ENCODE results near the gene NADK2.
"Not testable (repeated sequence)": the region's sequence is repeated elsewhere in the genome, so short reads cannot be mapped to it uniquely, and the experiment has no call there.

The NADK2 gene

DNA sequence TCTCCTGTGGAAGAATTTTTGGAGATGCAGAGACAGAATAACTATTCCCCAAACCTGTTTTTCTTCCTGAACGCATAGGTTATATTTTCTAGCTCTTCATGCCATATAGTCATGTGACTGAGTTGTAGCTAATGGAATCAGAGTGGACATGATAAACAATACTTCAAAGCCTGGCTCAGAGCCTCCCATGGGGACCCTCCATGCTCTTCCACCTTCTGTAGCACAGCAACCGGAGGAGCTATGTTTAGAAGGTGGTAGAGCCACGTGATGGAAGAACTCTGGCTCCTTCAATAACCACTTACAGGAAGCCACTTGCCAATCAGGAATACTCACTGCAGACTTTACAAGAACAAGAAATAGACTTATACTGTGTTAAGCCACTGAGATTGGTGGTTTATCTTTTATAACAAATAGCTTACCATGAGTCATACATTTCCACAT is 39.2 kb downstream of the NADK2 start:
- DNase-seq (ENCODE audit: low read depth in 1 of 2, low spot score in 1 of 2) = no peak
- TF ChIP-seq, protein P1, sequence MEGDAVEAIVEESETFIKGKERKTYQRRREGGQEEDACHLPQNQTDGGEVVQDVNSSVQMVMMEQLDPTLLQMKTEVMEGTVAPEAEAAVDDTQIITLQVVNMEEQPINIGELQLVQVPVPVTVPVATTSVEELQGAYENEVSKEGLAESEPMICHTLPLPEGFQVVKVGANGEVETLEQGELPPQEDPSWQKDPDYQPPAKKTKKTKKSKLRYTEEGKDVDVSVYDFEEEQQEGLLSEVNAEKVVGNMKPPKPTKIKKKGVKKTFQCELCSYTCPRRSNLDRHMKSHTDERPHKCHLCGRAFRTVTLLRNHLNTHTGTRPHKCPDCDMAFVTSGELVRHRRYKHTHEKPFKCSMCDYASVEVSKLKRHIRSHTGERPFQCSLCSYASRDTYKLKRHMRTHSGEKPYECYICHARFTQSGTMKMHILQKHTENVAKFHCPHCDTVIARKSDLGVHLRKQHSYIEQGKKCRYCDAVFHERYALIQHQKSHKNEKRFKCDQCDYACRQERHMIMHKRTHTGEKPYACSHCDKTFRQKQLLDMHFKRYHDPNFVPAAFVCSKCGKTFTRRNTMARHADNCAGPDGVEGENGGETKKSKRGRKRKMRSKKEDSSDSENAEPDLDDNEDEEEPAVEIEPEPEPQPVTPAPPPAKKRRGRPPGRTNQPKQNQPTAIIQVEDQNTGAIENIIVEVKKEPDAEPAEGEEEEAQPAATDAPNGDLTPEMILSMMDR (IDR thresholded peaks at IDR 0.05; ENCODE audit: insufficient read depth, low read length) = no peak
- no peak for TF ChIP-seq POLR2AphosphoS5 (IDR thresholded peaks at IDR 0.05; ENCODE audit: low read depth)
- no peaks in the 10 kb centered on the region for H3K27me3 ChIP-seq (ENCODE audit: insufficient read depth, poor library complexity, severe bottlenecking)
- H3K4me3 ChIP-seq (replicated peaks; ENCODE audit: insufficient read depth, low read length) = no peak overlapping the region
- no peak overlapping the region for H3K27ac ChIP-seq (replicated peaks)

DNA sequence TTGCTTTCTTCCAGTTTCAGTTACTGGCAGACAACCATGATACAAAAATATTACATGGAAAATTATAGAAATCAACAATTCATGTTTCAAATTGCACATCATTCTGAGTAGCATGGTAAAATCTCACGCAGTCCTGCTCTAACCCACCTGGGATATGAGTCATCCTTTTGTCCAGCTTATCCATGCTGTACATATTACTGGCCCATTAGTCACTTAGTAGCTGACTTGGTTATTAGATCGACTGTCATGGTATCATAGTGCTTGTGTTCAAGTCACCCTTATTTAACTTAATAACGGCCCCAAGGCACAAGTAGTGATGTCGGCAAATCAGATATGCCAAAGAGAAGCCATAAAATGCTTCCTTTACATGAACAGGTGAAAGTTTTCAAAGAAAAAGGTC is 41.2 kb downstream of the NADK2 start:
- Histone ChIP-seq H3K4me3 (replicated peaks; ENCODE audit: insufficient read depth, low read length) (no peak overlapping the region), H3K27me3 (ENCODE audit: insufficient read depth, poor library complexity, severe bottlenecking) (no peaks in the 10 kb centered on the region), H3K27ac (replicated peaks) (no peak overlapping the region)
- DNase-seq (ENCODE audit: low read depth in 1 of 2, low spot score in 1 of 2) = no peak
- TF ChIP-seq GABPA (IDR thresholded peaks at IDR 0.05; ENCODE audit: low read depth) (no peak), SPI1 (IDR thresholded peaks at IDR 0.05; ENCODE audit: borderline replicate concordance, low read depth) (no peak), POLR2AphosphoS5 (IDR thresholded peaks at IDR 0.05; ENCODE audit: low read depth) (no peak)
- TF ChIP-seq, protein P2, sequence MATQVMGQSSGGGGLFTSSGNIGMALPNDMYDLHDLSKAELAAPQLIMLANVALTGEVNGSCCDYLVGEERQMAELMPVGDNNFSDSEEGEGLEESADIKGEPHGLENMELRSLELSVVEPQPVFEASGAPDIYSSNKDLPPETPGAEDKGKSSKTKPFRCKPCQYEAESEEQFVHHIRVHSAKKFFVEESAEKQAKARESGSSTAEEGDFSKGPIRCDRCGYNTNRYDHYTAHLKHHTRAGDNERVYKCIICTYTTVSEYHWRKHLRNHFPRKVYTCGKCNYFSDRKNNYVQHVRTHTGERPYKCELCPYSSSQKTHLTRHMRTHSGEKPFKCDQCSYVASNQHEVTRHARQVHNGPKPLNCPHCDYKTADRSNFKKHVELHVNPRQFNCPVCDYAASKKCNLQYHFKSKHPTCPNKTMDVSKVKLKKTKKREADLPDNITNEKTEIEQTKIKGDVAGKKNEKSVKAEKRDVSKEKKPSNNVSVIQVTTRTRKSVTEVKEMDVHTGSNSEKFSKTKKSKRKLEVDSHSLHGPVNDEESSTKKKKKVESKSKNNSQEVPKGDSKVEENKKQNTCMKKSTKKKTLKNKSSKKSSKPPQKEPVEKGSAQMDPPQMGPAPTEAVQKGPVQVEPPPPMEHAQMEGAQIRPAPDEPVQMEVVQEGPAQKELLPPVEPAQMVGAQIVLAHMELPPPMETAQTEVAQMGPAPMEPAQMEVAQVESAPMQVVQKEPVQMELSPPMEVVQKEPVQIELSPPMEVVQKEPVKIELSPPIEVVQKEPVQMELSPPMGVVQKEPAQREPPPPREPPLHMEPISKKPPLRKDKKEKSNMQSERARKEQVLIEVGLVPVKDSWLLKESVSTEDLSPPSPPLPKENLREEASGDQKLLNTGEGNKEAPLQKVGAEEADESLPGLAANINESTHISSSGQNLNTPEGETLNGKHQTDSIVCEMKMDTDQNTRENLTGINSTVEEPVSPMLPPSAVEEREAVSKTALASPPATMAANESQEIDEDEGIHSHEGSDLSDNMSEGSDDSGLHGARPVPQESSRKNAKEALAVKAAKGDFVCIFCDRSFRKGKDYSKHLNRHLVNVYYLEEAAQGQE (IDR thresholded peaks at IDR 0.05; ENCODE audit: insufficient replicate concordance, low read depth) = no peak
- TF ChIP-seq, protein P1 (IDR thresholded peaks at IDR 0.05; ENCODE audit: insufficient read depth, low read length) = no peak

DNA sequence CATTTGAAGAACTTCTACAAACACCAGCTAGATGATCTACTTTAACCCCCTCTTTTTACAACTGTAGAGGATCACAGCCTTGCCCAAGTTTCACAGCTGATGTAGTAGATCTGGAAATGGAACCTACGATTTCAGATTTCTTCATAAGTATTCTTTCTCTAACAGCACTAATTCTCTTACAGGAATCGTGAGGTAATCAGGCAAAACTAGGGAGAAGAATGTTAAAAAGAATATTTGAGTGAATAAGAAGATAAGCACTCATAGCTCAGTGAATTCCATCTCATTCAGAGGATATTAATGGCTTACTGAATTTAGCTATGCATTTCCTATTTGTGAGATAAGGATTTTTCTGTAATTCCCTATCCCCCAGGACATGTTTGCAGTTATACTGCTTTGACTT is 42.1 kb downstream of the NADK2 start:
- DNase-seq (ENCODE audit: low read depth in 1 of 2, low spot score in 1 of 2) = no peak

DNA sequence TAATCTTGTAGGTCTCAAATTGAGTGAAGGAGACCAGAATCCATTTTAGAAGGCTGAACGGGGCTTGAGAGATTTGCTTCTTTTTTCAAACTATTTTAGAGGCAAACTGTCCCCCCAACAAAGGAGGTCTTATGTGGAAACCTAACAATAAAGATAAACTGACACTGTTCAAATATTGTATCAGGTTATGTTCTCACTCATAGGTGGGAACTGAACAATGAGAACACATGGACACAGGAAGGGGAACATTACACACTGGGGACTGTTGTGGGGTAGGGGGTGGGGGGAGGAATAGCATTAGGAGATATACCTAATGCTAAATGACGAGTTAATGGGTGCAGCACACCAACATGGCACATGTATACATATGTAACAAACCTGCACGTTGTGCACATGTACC is 42.9 kb downstream of the NADK2 start:
- H3K4me3 ChIP-seq (replicated peaks; ENCODE audit: insufficient read depth, low read length); H3K27me3 ChIP-seq (ENCODE audit: insufficient read depth, poor library complexity, severe bottlenecking); DNase-seq (ENCODE audit: low read depth in 1 of 2, low spot score in 1 of 2); H3K27ac ChIP-seq (replicated peaks): not testable (repeated sequence)

More for the DNA sequence above, 42.1 kb downstream of the NADK2 start:
- Histone ChIP-seq H3K27me3 (ENCODE audit: insufficient read depth, poor library complexity, severe bottlenecking) (no peaks in the 10 kb centered on the region), H3K4me3 (replicated peaks; ENCODE audit: insufficient read depth, low read length) (no peak overlapping the region), H3K27ac (replicated peaks) (no peak overlapping the region)
- TF ChIP-seq, protein P2 (IDR thresholded peaks at IDR 0.05; ENCODE audit: insufficient replicate concordance, low read depth) = no peak
- no peak for TF ChIP-seq SPI1 (IDR thresholded peaks at IDR 0.05; ENCODE audit: borderline replicate concordance, low read depth)
- TF ChIP-seq, protein P1 (IDR thresholded peaks at IDR 0.05; ENCODE audit: insufficient read depth, low read length) = no peak
- TF ChIP-seq POLR2AphosphoS5 (IDR thresholded peaks at IDR 0.05; ENCODE audit: low read depth) = no peak
- TF ChIP-seq GABPA (IDR thresholded peaks at IDR 0.05; ENCODE audit: low read depth) = no peak

Measured in HL-60 (cell line).